HL-60/S4 (cell line): ENCODE data around the gene FBXL2.

Source experiments
- in situ Hi-C: fragments of 300-500 bp; cut with MboI; formaldehyde crosslinking; loops from 2 replicates; pipeline ENCODE4 v1.14.3; 2022; ENCODE audit warnings: low sequenced_read_pairs

Gene FBXL2, protein sequence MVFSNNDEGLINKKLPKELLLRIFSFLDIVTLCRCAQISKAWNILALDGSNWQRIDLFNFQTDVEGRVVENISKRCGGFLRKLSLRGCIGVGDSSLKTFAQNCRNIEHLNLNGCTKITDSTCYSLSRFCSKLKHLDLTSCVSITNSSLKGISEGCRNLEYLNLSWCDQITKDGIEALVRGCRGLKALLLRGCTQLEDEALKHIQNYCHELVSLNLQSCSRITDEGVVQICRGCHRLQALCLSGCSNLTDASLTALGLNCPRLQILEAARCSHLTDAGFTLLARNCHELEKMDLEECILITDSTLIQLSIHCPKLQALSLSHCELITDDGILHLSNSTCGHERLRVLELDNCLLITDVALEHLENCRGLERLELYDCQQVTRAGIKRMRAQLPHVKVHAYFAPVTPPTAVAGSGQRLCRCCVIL

DNA sequence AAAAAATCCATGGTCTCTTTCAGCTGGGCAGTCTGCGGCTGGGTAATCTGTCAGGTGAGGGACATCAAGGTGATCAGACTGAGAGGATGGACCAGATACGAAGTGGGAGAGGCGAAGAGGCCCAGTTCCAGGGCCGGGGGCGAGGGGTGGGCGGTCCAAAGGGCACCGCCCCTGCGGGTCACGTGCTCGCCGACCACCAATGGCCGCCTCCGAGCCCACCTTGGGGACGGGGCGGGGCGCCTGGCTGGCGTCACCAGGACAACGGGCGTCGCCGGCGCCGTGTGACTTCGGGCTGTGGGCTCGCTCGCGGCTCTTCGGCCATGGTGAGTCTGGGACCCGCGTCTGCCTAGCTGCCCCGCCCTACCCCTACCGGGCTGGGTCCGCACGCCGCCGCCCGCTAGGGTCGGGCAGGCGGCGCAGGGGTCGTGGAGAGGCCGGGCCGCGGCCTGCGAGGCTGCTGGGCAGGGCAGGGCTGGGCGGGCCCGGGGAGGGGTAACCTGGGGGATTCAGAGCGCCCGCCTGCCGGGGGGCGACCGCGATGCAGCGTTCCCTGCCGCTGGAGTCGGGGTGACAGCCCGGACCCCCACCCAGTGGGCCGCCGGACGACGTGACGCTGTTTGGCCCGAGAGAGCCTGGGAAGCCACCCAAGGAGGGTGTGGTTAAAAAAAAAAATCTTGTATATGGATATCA, at the start of gene FBXL2:
TSS of gene FBXL2 (plus strand) at position 250 of the 690 bp plus-strand sequence. CDS start at position 321, 71 bp downstream.
- in situ Hi-C loops, result no loop called here

- in situ Hi-C loops, result no loop called here
These were observed 48.2 kb upstream of the FBXL2 start for GRCh38 chr3:33229066-33229465.

DNA sequence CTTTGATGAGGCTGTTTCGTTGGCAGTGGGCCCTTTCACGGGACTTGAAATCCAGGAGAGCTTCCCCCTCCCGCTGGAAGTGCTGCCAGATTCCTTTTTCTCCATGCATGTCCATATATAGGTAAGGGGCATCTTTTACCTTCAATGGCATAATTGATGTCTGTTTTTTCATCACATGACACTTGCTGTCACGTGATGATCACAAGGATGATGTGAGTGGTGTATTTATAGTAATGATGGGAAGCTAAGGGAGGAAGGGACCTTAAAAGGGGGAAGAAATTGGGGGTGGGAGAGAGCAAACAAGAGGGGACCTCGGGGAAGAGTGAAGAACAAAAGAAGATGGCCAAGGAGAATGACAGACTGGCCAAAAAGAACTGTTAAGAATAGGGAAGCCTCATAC, 47.3 kb upstream of the FBXL2 start:
- in situ Hi-C loops, result no loop called here

DNA sequence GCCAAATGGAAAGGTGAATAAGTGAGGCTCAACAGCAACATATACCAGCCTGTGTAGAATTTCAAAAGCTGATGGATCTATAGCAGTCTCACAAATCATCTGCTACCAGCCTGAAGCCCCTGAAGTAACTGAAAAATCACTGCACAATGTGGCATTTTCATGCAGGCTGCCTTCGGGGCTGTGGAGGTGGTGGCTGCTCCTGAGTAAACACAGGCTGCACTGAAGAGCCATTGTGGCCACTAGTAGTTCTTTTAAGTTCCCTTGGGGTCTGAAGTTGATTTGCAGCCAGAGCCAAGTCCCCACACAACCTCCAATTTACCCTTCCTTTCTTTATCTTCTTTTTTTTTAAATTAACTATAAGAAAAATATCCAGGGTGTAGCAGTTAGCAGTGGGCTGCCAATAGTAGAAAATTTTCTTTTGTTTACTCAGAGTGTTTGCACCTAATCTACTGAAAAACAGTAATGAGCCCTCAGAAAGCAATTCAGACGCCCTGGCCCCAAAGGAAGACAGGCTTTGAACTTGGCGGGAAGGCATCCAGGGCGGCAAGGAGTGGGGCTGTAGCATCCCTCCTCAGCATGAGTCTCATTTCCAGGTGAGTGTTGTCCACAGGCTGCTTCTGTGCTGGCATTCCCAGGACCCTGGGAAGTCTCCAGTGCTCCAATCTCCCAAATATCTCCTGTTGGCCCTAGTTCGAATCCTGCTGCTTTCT, 45.3 kb upstream of the FBXL2 start:
- in situ Hi-C loops, result no loop called here

GRCh38 chr3:33233884-33234283, 43.4 kb upstream of the FBXL2 start:
- in situ Hi-C loops, result no loop called here

GRCh38 chr3:33236005-33236404, 41.2 kb upstream of the FBXL2 start:
- in situ Hi-C loops, result no loop called here

- in situ Hi-C loops, result no loop called here
These were observed 39.8 kb upstream of the FBXL2 start for GRCh38 chr3:33237439-33237838.

- in situ Hi-C loops, result no loop called here
These were observed 38.3 kb upstream of the FBXL2 start for GRCh38 chr3:33238923-33239322.

DNA sequence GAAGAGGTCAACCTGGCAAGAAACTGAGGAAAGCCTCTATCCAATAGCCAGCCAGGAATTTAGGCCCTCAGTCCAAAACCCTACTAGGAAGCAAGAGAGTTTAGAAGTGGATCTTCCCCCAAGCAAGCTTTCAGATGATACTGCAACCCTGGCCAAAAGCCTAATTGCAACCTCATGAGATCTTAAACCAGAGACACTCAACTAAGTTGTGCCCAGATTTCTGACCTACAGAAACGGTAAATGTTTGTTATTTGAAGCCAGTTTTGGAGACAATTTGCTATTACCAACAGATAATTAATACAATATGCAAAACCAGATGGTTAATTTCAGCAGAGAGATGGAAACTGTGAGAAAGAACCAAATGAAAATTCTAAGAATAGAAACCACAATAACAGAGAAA, 37.0 kb upstream of the FBXL2 start:
- in situ Hi-C loops, result no loop called here

GRCh38 chr3:33246786-33247185, 30.5 kb upstream of the FBXL2 start:
- in situ Hi-C loops, result no loop called here

- in situ Hi-C loops, result no loop called here
These were observed 26.5 kb upstream of the FBXL2 start for GRCh38 chr3:33250712-33251111.

DNA sequence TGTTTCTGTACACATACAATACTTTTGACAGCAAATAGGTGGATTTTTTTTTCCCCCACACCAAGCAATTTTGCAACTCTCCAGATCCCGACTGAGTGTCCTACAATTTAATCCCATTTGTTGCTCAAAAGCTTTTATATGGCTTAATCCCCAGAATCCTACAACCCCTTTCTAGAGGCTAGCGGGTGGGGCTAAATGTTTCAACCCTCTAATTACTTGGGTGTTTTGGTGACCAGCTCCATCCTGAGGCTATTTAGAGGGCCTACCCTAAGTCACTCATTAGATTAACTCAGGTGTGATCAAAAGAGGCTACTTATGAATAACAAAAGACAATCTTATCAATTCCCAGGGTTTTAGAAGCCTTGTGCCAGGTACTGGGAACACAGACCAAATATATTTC, 21.0 kb upstream of the FBXL2 start:
- in situ Hi-C loops, result no loop called here

DNA sequence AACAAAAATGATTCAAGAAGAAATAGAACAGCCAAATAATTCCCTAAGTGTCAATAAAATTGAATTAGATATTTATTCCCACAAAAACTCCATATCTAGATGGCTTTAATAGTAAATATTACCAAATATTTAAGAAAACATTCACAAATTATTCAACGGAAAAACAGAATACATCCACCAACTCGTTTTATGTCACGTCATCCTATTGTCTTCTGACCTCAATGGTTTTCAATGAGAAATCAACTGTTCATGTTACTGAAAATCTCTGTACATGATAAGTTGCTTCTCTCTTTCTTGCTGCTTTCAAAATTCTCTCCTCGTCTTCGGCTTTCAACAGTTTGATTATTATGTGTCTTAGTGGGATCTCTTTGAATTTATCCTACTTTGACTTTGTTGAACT, 17.1 kb upstream of the FBXL2 start:
- in situ Hi-C loops, result no loop called here

DNA sequence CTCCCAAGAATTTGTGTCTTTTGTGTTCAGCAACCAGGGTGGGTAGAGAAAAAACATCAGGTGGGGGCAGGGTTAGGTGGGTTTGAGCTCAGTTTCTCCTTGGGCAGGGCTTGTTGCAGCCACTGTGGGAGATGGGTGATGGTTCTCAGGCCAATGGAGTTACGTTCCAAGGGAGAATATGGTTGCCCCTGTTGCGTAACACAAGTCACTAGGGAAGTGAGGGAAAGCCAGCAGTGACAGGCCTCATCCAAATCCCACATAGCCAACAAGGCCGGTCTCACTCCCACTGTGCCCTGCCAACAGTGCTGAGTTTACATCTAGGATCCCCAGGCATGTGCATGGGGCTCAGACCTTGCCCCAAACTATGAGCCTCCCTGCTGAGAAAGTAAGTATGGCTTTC, 7.9 kb upstream of the FBXL2 start:
- in situ Hi-C loops, result no loop called here

DNA sequence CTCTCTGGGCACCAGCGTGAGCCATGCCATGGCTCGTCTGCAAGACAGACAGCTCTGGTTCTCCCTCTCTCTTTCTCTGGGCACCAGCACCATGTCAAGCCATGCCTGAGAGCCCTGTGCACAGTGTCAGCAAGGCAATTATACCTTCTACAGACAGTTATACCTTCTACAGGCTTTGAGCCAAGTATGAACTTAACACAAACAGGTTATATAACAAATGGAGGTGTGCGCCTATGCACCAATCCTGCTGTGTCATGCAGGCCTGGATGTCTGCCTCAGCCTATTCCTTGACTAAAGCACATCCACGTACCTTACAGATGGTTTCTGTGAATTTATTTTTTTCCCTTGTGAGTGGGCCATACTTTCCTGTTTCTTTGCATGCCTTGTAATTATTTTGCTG, 5.9 kb upstream of the FBXL2 start:
- in situ Hi-C loops, result no loop called here

- in situ Hi-C loops, result no loop called here
These were observed 3.6 kb upstream of the FBXL2 start for GRCh38 chr3:33273628-33274027.

DNA sequence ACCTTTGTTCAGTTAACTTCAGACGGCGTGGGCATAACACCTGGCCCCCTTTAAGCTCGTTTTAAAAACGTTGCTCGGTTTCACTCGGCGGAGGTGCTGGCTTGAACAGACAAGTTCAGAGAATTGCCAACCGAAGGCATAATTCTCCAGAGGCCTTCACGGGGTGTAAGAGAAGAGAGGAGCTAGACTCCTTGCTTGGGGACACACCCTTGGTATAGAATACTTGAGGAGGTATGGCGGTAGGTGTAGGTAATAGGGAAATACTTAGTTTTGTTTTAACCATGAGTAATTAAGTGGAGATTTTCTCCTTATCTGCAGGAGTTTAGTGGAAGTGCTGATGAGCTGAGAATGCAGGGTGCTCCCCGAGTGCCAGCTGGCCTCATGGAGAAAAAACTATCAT, 921 bp downstream of the FBXL2 start:
- in situ Hi-C loops, result no loop called here

DNA sequence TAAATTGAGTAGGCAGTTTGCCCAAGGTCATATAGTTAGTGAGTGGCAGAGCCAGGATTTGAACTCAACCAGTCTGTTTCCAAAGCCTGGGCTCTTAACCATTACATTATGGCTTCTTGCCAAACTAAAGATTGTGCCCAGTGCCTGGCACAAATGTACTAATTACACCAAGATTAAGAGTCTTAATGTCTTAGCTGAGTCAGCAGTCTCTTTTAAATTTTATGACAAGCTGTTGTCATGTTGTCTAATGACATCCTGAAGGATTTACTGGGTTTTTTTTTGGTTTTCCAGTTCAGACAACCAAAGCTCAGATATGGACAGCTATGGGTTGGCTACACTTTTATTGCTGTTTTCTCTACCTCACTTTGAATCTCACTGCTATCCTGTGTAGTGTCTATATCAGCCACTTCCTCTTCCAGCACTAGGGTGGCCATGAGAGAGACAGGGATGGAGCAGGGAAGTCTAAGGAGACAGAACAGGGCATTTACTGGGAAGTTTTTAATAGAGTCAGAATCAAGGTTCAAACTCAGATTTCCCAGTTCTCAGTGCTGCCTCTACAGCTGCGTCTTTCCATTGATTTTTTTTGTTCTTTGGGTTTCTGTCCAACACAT, 10.5 kb downstream of the FBXL2 start:
- in situ Hi-C loops, result no loop called here

DNA sequence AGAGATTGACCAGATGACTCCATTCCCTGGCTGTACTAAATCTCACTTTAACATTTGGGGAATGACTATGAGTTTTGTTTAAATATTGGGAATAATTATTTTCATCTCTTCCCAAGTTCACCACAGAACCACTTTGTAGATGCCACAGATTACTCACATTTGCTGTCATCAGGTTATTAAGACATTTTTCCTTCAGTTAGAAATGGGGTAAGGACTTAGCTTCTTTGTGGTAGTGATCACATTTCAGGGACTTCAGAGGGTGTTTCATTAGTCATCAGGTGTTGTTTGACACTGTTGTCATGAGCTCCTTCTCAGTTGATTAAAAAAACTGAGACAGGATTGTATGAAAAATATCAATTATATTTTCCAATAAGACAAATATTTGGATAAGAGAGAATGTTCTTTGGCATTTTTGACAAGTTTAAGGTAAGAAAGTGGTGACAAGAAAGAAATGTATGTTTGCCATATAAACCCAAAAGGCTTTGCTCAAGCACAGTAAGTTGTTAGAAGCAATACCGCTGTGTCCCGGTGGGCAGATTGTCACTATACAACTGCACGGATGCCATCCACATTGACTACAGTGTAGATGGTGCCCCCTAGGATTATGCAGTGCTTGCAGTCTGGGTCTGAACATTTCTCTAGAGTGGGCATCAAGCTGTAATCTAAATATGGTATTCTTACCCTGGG, 22.3 kb downstream of the FBXL2 start:
- in situ Hi-C loops, result no loop called here

- in situ Hi-C loops, result no loop called here
These were observed 35.1 kb downstream of the FBXL2 start for GRCh38 chr3:33312361-33312760.

DNA sequence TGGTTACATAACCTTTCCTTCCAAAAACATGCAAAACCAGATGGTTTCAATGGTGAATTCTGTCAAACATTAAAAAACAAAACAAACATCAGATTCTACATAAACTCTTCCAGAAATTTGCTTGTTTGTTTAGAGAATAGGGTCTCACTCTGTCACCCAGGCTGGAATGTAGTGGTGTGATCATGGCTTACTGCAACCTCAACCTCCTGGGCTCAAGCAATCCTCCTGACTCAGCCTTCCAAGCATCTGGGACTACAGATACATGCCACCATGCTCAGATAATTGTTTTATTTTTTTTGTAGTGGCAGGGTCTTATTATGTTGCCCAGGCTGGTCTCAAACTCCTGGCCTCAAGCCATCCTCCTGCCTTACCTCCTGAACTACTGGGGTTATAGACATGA, 36.1 kb downstream of the FBXL2 start:
- in situ Hi-C loops, result no loop called here
